Measurements from ENCODE around the gene RFNG.

DNA sequence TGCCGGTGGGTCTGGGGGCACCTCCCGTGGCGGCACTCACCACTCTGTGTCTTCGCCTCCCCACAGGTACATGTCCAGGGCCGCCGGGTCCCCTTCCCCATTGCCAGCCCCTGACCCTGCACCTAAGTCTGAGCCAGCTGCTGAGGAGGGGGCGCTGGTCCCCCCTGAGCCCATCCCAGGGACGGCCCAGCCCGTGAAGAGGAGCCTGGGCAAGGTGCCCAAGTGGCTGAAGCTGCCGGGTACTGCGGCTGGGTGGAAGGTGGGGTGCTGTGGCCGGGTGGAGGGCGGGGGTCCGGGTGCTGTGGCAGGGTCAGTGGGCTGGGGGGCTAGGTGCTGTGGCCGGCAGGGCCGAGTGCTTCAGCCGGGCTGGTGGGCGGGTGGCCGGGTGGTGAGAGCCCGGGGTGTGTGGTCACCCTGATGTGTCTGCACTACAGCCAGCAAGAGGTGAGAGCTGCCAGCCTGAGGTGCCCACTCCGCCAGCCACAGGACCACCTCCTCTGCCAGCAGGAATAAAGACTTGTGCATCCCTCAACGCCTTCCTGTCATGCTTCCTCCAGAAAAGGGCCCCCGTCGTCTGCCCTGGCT lies 34.6 kb downstream of the RFNG start:
- TF ChIP-seq, protein P1, sequence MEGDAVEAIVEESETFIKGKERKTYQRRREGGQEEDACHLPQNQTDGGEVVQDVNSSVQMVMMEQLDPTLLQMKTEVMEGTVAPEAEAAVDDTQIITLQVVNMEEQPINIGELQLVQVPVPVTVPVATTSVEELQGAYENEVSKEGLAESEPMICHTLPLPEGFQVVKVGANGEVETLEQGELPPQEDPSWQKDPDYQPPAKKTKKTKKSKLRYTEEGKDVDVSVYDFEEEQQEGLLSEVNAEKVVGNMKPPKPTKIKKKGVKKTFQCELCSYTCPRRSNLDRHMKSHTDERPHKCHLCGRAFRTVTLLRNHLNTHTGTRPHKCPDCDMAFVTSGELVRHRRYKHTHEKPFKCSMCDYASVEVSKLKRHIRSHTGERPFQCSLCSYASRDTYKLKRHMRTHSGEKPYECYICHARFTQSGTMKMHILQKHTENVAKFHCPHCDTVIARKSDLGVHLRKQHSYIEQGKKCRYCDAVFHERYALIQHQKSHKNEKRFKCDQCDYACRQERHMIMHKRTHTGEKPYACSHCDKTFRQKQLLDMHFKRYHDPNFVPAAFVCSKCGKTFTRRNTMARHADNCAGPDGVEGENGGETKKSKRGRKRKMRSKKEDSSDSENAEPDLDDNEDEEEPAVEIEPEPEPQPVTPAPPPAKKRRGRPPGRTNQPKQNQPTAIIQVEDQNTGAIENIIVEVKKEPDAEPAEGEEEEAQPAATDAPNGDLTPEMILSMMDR (IDR thresholded peaks at IDR 0.05; ENCODE audit: insufficient read depth, low read depth, low read length), result no peak
- TF ChIP-seq EZH2 (IDR thresholded peaks at IDR 0.05; ENCODE audit: insufficient read depth, low read length), result no peak
